Right lobe of liver (tissue), 4 donors: Measurements from ENCODE around the gene SEC11A.

Source experiments
- POLR2A ChIP-seq: fragments of 450-650 bp; IDR thresholded peaks from one replicate; pipeline ENCODE4 v1.6.1; 2017; ENCODE audit warnings: antibody characterized with exemption, mild to moderate bottlenecking
- TF ChIP-seq, protein P1 (sequence below), 4 donors: fragments of 200-600 bp in 3 of 4; fragments of 450-650 bp in 1 of 4; IDR thresholded peaks; one replicate each; pipeline versions ENCODE4 v1.5.1 to v1.8.0; 2016 to 2022; ENCODE audit warnings: antibody characterized with exemption in 4 of 4, mild to moderate bottlenecking in 2 of 4
- donor health status: DM: no; HTN: no; CAD: no.
- donor health status: DM: no; HTN: no; CAD: no.
- donor health status: DM: no; HTN: yes; CAD: no.

DNA sequence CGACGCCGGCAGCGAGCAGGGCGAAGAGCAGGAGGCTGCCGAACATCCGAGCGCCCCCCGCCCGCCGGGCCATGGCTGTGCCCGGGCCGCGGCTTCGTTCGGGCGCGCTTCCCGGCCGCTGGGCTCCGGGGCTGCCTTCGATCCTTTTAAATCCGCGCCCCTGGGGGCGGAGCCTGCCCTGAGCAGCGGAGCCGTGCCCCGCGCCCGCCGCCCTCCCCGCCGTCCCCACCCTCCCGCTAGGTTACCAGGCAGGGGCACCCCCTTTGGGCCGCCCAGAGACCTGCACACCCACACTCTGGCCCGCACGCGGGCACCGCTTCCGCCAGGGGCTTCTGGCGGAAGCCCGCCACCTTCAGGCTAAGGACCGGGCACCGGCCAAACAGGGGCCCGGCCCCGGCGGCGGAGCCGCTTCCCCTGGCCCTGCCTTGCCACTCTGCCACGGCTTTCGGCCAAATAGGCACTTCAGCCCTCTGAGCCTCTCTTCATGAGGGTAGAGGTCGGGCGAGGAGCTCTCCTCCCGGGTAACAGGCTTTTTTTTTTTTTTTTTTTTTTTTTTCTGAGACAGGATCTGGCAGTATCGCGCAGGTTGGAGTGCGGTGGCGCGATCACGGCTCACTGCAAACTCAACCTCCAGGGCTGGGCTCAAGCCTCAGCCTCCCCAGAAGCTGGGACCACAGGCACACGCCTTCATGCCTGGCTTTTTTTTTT is 57.7 kb downstream of the SEC11A start, which contains the start of gene NMB:
- TF ChIP-seq, protein P1, sequence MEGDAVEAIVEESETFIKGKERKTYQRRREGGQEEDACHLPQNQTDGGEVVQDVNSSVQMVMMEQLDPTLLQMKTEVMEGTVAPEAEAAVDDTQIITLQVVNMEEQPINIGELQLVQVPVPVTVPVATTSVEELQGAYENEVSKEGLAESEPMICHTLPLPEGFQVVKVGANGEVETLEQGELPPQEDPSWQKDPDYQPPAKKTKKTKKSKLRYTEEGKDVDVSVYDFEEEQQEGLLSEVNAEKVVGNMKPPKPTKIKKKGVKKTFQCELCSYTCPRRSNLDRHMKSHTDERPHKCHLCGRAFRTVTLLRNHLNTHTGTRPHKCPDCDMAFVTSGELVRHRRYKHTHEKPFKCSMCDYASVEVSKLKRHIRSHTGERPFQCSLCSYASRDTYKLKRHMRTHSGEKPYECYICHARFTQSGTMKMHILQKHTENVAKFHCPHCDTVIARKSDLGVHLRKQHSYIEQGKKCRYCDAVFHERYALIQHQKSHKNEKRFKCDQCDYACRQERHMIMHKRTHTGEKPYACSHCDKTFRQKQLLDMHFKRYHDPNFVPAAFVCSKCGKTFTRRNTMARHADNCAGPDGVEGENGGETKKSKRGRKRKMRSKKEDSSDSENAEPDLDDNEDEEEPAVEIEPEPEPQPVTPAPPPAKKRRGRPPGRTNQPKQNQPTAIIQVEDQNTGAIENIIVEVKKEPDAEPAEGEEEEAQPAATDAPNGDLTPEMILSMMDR (IDR thresholded peaks at IDR 0.05): peak; percentile 42 to 59 (median 58)
- TF ChIP-seq POLR2A: no peak
